ENCODE measurements around the gene DGUOK. TPM values are rescaled to one million over a fixed set of nuclear protein-coding genes. Genes with fewer than 3 reads are reported as not detected.

Gene DGUOK
- total RNA-seq, 1 experiment from 2014 or later: 100 TPM

GRCh38 chr2:73983322-73984202 is 56.9 kb downstream of the DGUOK start:
- peak overlapping the region; percentile 90 for H3K9ac ChIP-seq (ENCODE audit: low read length)
- POLR2A ChIA-PET: no interaction called here

More at GRCh38 chr2:73983322-73984202, 56.9 kb downstream of the DGUOK start:
- peak overlapping the region; percentile 66 to 72 for H3K4me3 ChIP-seq (replicated peaks in 1 of 2; ENCODE audit: low read depth in 1 of 2, low read length in 2 of 2)
- peaks cover 43 to 63% of the 10 kb centered on the region in 2 experiments for H3K4me1 ChIP-seq (ENCODE audit: control insufficient read depth in 1 of 2, insufficient read depth in 2 of 2, low read length in 2 of 2)
- RAD21 ChIA-PET (ENCODE audit: low non-redundant PET in 1 of 2, low total read pairs in 2 of 2, uncharacterized antibody in 2 of 2, unreplicated experiment in 2 of 2): no interaction called here
- H3K4me2 ChIP-seq (ENCODE audit: low read length): peak overlapping the region; percentile 96
- intact Hi-C loops (cut with micrococcal nuclease): loop anchor here (2.0 to 5.0 kb wide), 2 partner anchors 57 to 301 kb away; partner anchors contain the start of gene DGUOK
- no peak overlapping the region for H2AFZ ChIP-seq (ENCODE audit: low read depth, low read length, poor library complexity, severe bottlenecking)
- no peaks in the 10 kb centered on the region for H3K9me3 ChIP-seq (ENCODE audit: control insufficient read depth in 1 of 2, insufficient read depth in 1 of 2, low read depth in 1 of 2, low read length in 2 of 2)
- no peaks in the 10 kb centered on the region for H4K20me1 ChIP-seq (ENCODE audit: insufficient read depth)
- TF ChIP-seq POLR2A (IDR thresholded peaks at IDR 0.05; ENCODE audit: borderline replicate concordance, extremely low read depth, insufficient read depth, insufficient read length): no peak
- TF ChIP-seq YY1 (IDR thresholded peaks at IDR 0.05; ENCODE audit: extremely low read depth, insufficient replicate concordance, low read depth, low read length): peak; percentile 80
- peak; percentile 83 for TF ChIP-seq POLR2AphosphoS5 (IDR thresholded peaks at IDR 0.05; ENCODE audit: low read depth, low read length)
- TF ChIP-seq TCF7L2 (IDR thresholded peaks at IDR 0.05; ENCODE audit: borderline replicate concordance, extremely low read depth, insufficient read depth, insufficient read length): peak; percentile 61
- TF ChIP-seq ZBTB33 (IDR thresholded peaks at IDR 0.05; ENCODE audit: extremely low read depth, insufficient replicate concordance, low read length): peak; percentile 83
- TF ChIP-seq EZH2 (IDR thresholded peaks at IDR 0.05): no peak
- ATAC-seq: peak; percentile 69
- peak; percentile 88 for DNase-seq (ENCODE audit: low read depth, low spot score)
- CTCF ChIA-PET: no interaction called here
- no peaks in the 10 kb centered on the region for H3K27me3 ChIP-seq (ENCODE audit: insufficient read depth, low read length)
- peak overlapping the region; percentile 100 for H3K27ac ChIP-seq (ENCODE audit: low read depth, low read length)
- H3K36me3 ChIP-seq (ENCODE audit: control insufficient read depth in 1 of 2, insufficient read depth in 2 of 2, low read length in 2 of 2): peaks cover 5 to 22% of the 10 kb centered on the region in 2 experiments; a peak in 1 of 4 replicates
- no peaks in the 10 kb centered on the region for H3K9me2 ChIP-seq (ENCODE audit: insufficient read depth)
- TSS peak; percentile 46 for BruUV-seq (replicated peaks)
- peaks cover 31% of the 10 kb centered on the region for H3K79me2 ChIP-seq (ENCODE audit: insufficient read depth, low read length)

Data from HCT116 (cell line).